Tibial nerve (tissue), 4 donors: Measurements from ENCODE around the gene IGSF6.

Experiments used
- EP300 ChIP-seq, 2 donors: sonication (generic); formaldehyde crosslinking; IDR thresholded peaks; one replicate each; pipeline ENCODE4 v1.6.1; 2017; ENCODE audit warnings: antibody characterized with exemption in 2 of 2, mild to moderate bottlenecking in 1 of 2
- POLR2A ChIP-seq, 2 donors: fragments of 450-650 bp; IDR thresholded peaks; one replicate each; pipeline ENCODE4 v1.6.1; 2017; ENCODE audit warnings: antibody characterized with exemption in 2 of 2, mild to moderate bottlenecking in 2 of 2, moderate library complexity in 2 of 2
- TF ChIP-seq, protein P1 (sequence below), 5 experiments: fragments of 200-600 bp in 3 of 5; fragments of 450-650 bp in 2 of 5; sonication (generic) in 3 of 5; IDR thresholded peaks; one replicate each; pipeline ENCODE4 v1.5.1; 2016 to 2019; ENCODE audit warnings: antibody characterized with exemption in 5 of 5, mild to moderate bottlenecking in 3 of 5, moderate library complexity in 2 of 5

DNA sequence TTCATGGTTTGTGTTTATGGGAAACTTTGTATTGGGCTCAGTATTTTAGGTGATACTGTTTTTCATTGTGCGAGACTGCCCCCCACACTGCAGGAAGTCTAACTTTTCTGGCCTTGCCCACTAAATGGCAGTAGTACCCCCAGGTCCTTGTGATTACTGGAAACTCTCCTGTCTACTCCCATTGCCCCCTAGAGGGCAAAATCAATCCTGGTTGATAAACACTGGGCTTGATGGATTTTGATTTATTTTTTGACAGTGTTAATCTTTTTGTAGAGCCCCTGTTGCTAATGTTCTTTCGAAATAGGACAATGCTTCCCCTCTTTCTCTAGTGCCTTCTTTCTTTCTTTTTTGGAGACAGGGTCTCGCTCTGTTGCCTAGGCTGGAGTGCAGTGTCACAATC, 37.5 kb downstream of the IGSF6 start:
- no peak for TF ChIP-seq POLR2A (IDR thresholded peaks at IDR 0.05)
- TF ChIP-seq, protein P1, sequence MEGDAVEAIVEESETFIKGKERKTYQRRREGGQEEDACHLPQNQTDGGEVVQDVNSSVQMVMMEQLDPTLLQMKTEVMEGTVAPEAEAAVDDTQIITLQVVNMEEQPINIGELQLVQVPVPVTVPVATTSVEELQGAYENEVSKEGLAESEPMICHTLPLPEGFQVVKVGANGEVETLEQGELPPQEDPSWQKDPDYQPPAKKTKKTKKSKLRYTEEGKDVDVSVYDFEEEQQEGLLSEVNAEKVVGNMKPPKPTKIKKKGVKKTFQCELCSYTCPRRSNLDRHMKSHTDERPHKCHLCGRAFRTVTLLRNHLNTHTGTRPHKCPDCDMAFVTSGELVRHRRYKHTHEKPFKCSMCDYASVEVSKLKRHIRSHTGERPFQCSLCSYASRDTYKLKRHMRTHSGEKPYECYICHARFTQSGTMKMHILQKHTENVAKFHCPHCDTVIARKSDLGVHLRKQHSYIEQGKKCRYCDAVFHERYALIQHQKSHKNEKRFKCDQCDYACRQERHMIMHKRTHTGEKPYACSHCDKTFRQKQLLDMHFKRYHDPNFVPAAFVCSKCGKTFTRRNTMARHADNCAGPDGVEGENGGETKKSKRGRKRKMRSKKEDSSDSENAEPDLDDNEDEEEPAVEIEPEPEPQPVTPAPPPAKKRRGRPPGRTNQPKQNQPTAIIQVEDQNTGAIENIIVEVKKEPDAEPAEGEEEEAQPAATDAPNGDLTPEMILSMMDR (IDR thresholded peaks at IDR 0.05), result no peak
- TF ChIP-seq EP300 (IDR thresholded peaks at IDR 0.05), result no peak
